Stimulated activated CD8-positive, alpha-beta memory T cell treated with anti-CD3 and anti-CD28 coated beads, Interleukin-4, amount 100 ng/mL, for 24 hours (primary cell): ENCODE results near the gene FOXP2.
"Not testable (repeated sequence)": the region's sequence is repeated elsewhere in the genome, so short reads cannot be mapped to it uniquely, and the experiment has no call there.

ENCODE experiments used
- DNase-seq: peaks from one replicate; pipeline ENCODE4 v3.0.0-alpha.2; 2020; ENCODE audit warnings: low read depth

FOXP2 gene

GRCh38 chr7:114422507-114423501 is 8.2 kb downstream of the FOXP2 start:
- DNase-seq, result no peak

- no peak for DNase-seq
These were observed 11.8 kb downstream of the FOXP2 start for GRCh38 chr7:114426382-114426781.

- no peak for DNase-seq
These were observed 12.2 kb downstream of the FOXP2 start for GRCh38 chr7:114426824-114427223.

GRCh38 chr7:114428211-114428610 is 13.6 kb downstream of the FOXP2 start:
- DNase-seq, result no peak

- DNase-seq, result no peak
These were observed 16.6 kb downstream of the FOXP2 start for GRCh38 chr7:114431189-114431588.

GRCh38 chr7:114432061-114432460 is 17.4 kb downstream of the FOXP2 start:
- no peak for DNase-seq

GRCh38 chr7:114432703-114433102 is 18.1 kb downstream of the FOXP2 start:
- DNase-seq, result no peak

GRCh38 chr7:114439581-114439980 is 25.0 kb downstream of the FOXP2 start:
- DNase-seq, result no peak

- not testable (repeated sequence) for DNase-seq
These were observed 26.3 kb downstream of the FOXP2 start for GRCh38 chr7:114440927-114441326.

GRCh38 chr7:114444196-114444595 is 29.6 kb downstream of the FOXP2 start:
- no peak for DNase-seq

- DNase-seq, result no peak
These were observed 35.8 kb downstream of the FOXP2 start for GRCh38 chr7:114450431-114450830.

- DNase-seq, result no peak
These were observed 45.0 kb downstream of the FOXP2 start for GRCh38 chr7:114459574-114459973.

- DNase-seq, result no peak
These were observed 45.4 kb downstream of the FOXP2 start for GRCh38 chr7:114460021-114460420.

GRCh38 chr7:114466917-114467316 is 52.3 kb downstream of the FOXP2 start:
- no peak for DNase-seq

- DNase-seq, result no peak
These were observed 54.2 kb downstream of the FOXP2 start for GRCh38 chr7:114468844-114469243.

- DNase-seq, result no peak
These were observed 58.4 kb downstream of the FOXP2 start for GRCh38 chr7:114472896-114473512.

GRCh38 chr7:114478384-114478783 is 63.8 kb downstream of the FOXP2 start:
- DNase-seq, result no peak

- DNase-seq, result no peak
These were observed 67.4 kb downstream of the FOXP2 start for GRCh38 chr7:114481999-114482398.

- DNase-seq, result no peak
These were observed 69.6 kb downstream of the FOXP2 start for GRCh38 chr7:114484226-114484625.

- no peak for DNase-seq
These were observed 72.6 kb downstream of the FOXP2 start for GRCh38 chr7:114487174-114487573.

GRCh38 chr7:114488696-114489095 is 74.1 kb downstream of the FOXP2 start:
- no peak for DNase-seq

GRCh38 chr7:114497491-114497890 is 82.9 kb downstream of the FOXP2 start:
- not testable (repeated sequence) for DNase-seq
